Activated CD4-positive, alpha-beta T cell treated with anti-CD3 and anti-CD28 coated beads, Interleukin-2, amount 10 ng/mL, durations not matched to agents 24 days and 14 days (primary cell): Measurements from ENCODE around the gene SLC8A1. TPM values are rescaled to one million over a fixed set of nuclear protein-coding genes. Genes with fewer than 3 reads are reported as not detected.

Experiments used
- DNase-seq: peaks from one replicate; pipeline ENCODE4 v3.0.0; 2022
- H3K27ac Mint-ChIP-seq: one replicate; pipeline ENCODE4 v1.8.0; 2022; ENCODE audit warnings: mild to moderate bottlenecking, mixed read lengths
- H3K27me3 Mint-ChIP-seq: one replicate; pipeline ENCODE4 v1.8.0; 2022; ENCODE audit warnings: mixed read lengths
- H3K36me3 Mint-ChIP-seq: one replicate; pipeline ENCODE4 v1.8.0; 2022; ENCODE audit warnings: low read depth, mild to moderate bottlenecking, mixed read lengths
- H3K4me1 Mint-ChIP-seq: one replicate; pipeline ENCODE4 v1.8.0; 2021; ENCODE audit warnings: mixed read lengths
- H3K4me3 Mint-ChIP-seq: one replicate; pipeline ENCODE4 v1.8.0; 2022; ENCODE audit warnings: mild to moderate bottlenecking, moderate library complexity, mixed read lengths
- H3K9me3 Mint-ChIP-seq: one replicate; pipeline ENCODE4 v1.8.0; 2021; ENCODE audit warnings: mixed read lengths
- intact Hi-C: fragments of 100-400 bp; cut with micrococcal nuclease; formaldehyde crosslinking; loops from one replicate; pipeline ENCODE4 v1.15.1; 2023
- total RNA-seq: library from RNA; stranded (reverse); gene quantifications from 2 replicates; pipeline ENCODE4 v1.2.3, GENCODE V29; 2022

Gene SLC8A1
- total RNA-seq, 1 donor from 2014 or later = 5.0 TPM

- Mint-ChIP-seq H3K9me3 (no peaks in the 10 kb centered on the region), H3K36me3 (no peaks in the 10 kb centered on the region), H3K27me3 (no peaks in the 10 kb centered on the region), H3K4me3 (no peak overlapping the region), H3K27ac (no peak overlapping the region), H3K4me1 (no peaks in the 10 kb centered on the region)
- DNase-seq = no peak
- intact Hi-C loops = no loop called here
Measured at GRCh38 chr2:40401896-40402295, 50.0 kb downstream of the SLC8A1 start.

- DNase-seq = no peak
- H3K36me3 Mint-ChIP-seq = no peaks in the 10 kb centered on the region
- intact Hi-C loops = no loop called here
- no peaks in the 10 kb centered on the region for H3K27me3 Mint-ChIP-seq
- H3K27ac Mint-ChIP-seq = no peak overlapping the region
- no peak overlapping the region for H3K4me3 Mint-ChIP-seq
- H3K4me1 Mint-ChIP-seq = no peaks in the 10 kb centered on the region
- H3K9me3 Mint-ChIP-seq = no peaks in the 10 kb centered on the region
Measured at GRCh38 chr2:40400336-40400953, 51.4 kb downstream of the SLC8A1 start.

- H3K27ac Mint-ChIP-seq = no peak overlapping the region
- DNase-seq = no peak
- H3K4me3 Mint-ChIP-seq = no peak overlapping the region
- no peaks in the 10 kb centered on the region for H3K36me3 Mint-ChIP-seq
- H3K9me3 Mint-ChIP-seq = no peaks in the 10 kb centered on the region
- no peaks in the 10 kb centered on the region for H3K27me3 Mint-ChIP-seq
- intact Hi-C loops = no loop called here
- H3K4me1 Mint-ChIP-seq = no peaks in the 10 kb centered on the region
Measured at GRCh38 chr2:40397765-40398164, 54.1 kb downstream of the SLC8A1 start.

- DNase-seq = no peak
- Mint-ChIP-seq H3K36me3 (no peaks in the 10 kb centered on the region), H3K27me3 (peaks cover 2% of the 10 kb centered on the region), H3K4me1 (no peaks in the 10 kb centered on the region), H3K4me3 (no peak overlapping the region), H3K9me3 (no peaks in the 10 kb centered on the region), H3K27ac (no peak overlapping the region)
- intact Hi-C loops = no loop called here
Measured at GRCh38 chr2:40396124-40396523, 55.8 kb downstream of the SLC8A1 start.

GRCh38 chr2:40395169-40396073 lies 56.5 kb downstream of the SLC8A1 start:
- Mint-ChIP-seq H3K4me1 (no peaks in the 10 kb centered on the region), H3K27ac (no peak overlapping the region), H3K9me3 (no peaks in the 10 kb centered on the region), H3K36me3 (no peaks in the 10 kb centered on the region), H3K27me3 (peaks cover 2% of the 10 kb centered on the region), H3K4me3 (no peak overlapping the region)
- no peak for DNase-seq
- intact Hi-C loops = no loop called here

- no peaks in the 10 kb centered on the region for H3K9me3 Mint-ChIP-seq
- intact Hi-C loops = no loop called here
Measured at GRCh38 chr2:40394597-40394996, 57.3 kb downstream of the SLC8A1 start.

GRCh38 chr2:40394031-40394430 lies 57.9 kb downstream of the SLC8A1 start:
- no peaks in the 10 kb centered on the region for H3K36me3 Mint-ChIP-seq
- peaks cover 2% of the 10 kb centered on the region for H3K27me3 Mint-ChIP-seq
- intact Hi-C loops = no loop called here
- no peak overlapping the region for H3K4me3 Mint-ChIP-seq
- H3K4me1 Mint-ChIP-seq = no peaks in the 10 kb centered on the region
- H3K27ac Mint-ChIP-seq = no peak overlapping the region
- H3K9me3 Mint-ChIP-seq = no peaks in the 10 kb centered on the region
- DNase-seq = no peak

More at GRCh38 chr2:40394597-40394996, 57.3 kb downstream of the SLC8A1 start:
- H3K27me3 Mint-ChIP-seq = peaks cover 2% of the 10 kb centered on the region
- H3K4me1 Mint-ChIP-seq = no peaks in the 10 kb centered on the region
- no peak for DNase-seq
- H3K36me3 Mint-ChIP-seq = no peaks in the 10 kb centered on the region
- no peak overlapping the region for H3K4me3 Mint-ChIP-seq
- no peak overlapping the region for H3K27ac Mint-ChIP-seq

- no peak for DNase-seq
- no peak overlapping the region for H3K4me3 Mint-ChIP-seq
- no peaks in the 10 kb centered on the region for H3K36me3 Mint-ChIP-seq
- H3K9me3 Mint-ChIP-seq = no peaks in the 10 kb centered on the region
- peaks cover 2% of the 10 kb centered on the region for H3K27me3 Mint-ChIP-seq
- H3K27ac Mint-ChIP-seq = no peak overlapping the region
- H3K4me1 Mint-ChIP-seq = no peaks in the 10 kb centered on the region
- intact Hi-C loops = no loop called here
Measured at GRCh38 chr2:40388161-40388560, 63.7 kb downstream of the SLC8A1 start.

GRCh38 chr2:40386177-40386576 lies 65.7 kb downstream of the SLC8A1 start:
- Mint-ChIP-seq H3K27ac (no peak overlapping the region), H3K36me3 (no peaks in the 10 kb centered on the region), H3K4me1 (no peaks in the 10 kb centered on the region), H3K27me3 (no peaks in the 10 kb centered on the region), H3K9me3 (peaks cover 6% of the 10 kb centered on the region), H3K4me3 (no peak overlapping the region)
- no peak for DNase-seq
- intact Hi-C loops = no loop called here

GRCh38 chr2:40384714-40385113 lies 67.2 kb downstream of the SLC8A1 start:
- no peak for DNase-seq
- no peak overlapping the region for H3K4me3 Mint-ChIP-seq
- H3K4me1 Mint-ChIP-seq = no peaks in the 10 kb centered on the region
- H3K36me3 Mint-ChIP-seq = no peaks in the 10 kb centered on the region
- H3K9me3 Mint-ChIP-seq = peaks cover 11% of the 10 kb centered on the region
- intact Hi-C loops = no loop called here
- no peak overlapping the region for H3K27ac Mint-ChIP-seq
- no peaks in the 10 kb centered on the region for H3K27me3 Mint-ChIP-seq

GRCh38 chr2:40384233-40384632 lies 67.7 kb downstream of the SLC8A1 start:
- Mint-ChIP-seq H3K9me3 (peaks cover 11% of the 10 kb centered on the region), H3K36me3 (no peaks in the 10 kb centered on the region), H3K27ac (no peak overlapping the region), H3K4me1 (no peaks in the 10 kb centered on the region), H3K27me3 (no peaks in the 10 kb centered on the region), H3K4me3 (no peak overlapping the region)
- DNase-seq = no peak
- intact Hi-C loops = no loop called here

GRCh38 chr2:40380721-40381120 lies 71.2 kb downstream of the SLC8A1 start:
- Mint-ChIP-seq H3K27me3 (no peaks in the 10 kb centered on the region), H3K27ac (no peak overlapping the region), H3K9me3 (peaks cover 11% of the 10 kb centered on the region), H3K4me3 (no peak overlapping the region), H3K36me3 (no peaks in the 10 kb centered on the region), H3K4me1 (no peaks in the 10 kb centered on the region)
- DNase-seq = no peak
- intact Hi-C loops = no loop called here

- Mint-ChIP-seq H3K4me1 (no peaks in the 10 kb centered on the region), H3K36me3 (no peaks in the 10 kb centered on the region), H3K27ac (no peak overlapping the region), H3K9me3 (peaks cover 11% of the 10 kb centered on the region), H3K27me3 (no peaks in the 10 kb centered on the region), H3K4me3 (no peak overlapping the region)
- intact Hi-C loops = no loop called here
- DNase-seq = no peak
Measured at GRCh38 chr2:40380041-40380440, 71.8 kb downstream of the SLC8A1 start.

GRCh38 chr2:40374543-40375240 lies 77.2 kb downstream of the SLC8A1 start:
- intact Hi-C loops = no loop called here
- H3K36me3 Mint-ChIP-seq = no peaks in the 10 kb centered on the region
- peaks cover 5% of the 10 kb centered on the region for H3K4me1 Mint-ChIP-seq
- no peak overlapping the region for H3K27ac Mint-ChIP-seq
- DNase-seq = no peak
- H3K27me3 Mint-ChIP-seq = no peaks in the 10 kb centered on the region
- no peaks in the 10 kb centered on the region for H3K9me3 Mint-ChIP-seq
- H3K4me3 Mint-ChIP-seq = no peak overlapping the region
